OCI-LY1 (cell line): ENCODE results near the gene GRM2.

Experiments
- EZH2 ChIP-seq: fragments of 200-600 bp; sonication (generic), shearing (Covaris generic); IDR thresholded peaks from 2 replicates; pipeline ENCODE4 v1.8.0; 2017; ENCODE audit warnings: borderline replicate concordance, mixed run types, mild to moderate bottlenecking, antibody characterized with exemption, low read length, moderate library complexity, mixed read lengths
- TF ChIP-seq, protein P1 (sequence below): fragments of 200-600 bp; sonication (generic), shearing (Covaris generic); IDR thresholded peaks from 2 replicates; pipeline ENCODE4 v1.5.1; 2017; ENCODE audit warnings: mild to moderate bottlenecking, antibody characterized with exemption, low read length, moderate library complexity, mixed read lengths

DNA sequence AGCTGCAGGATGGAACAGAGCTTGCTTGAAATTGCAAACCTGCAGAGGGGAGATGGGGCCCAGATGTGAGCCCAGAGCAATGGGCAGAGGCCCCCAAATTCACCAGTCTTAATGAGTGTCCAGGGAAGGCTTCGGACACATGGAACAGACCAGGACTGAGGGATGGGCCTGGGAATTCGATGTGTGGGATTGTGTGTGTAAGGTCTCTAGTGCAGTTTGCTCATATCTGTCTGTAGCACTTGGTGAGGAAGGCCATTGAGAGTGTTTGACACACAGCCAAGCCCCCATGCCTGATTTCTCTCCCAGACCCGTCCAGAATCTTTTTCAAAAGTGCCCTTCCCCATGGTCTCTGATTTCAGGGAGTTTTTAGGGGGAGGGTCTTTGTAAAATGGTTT lies 18.7 kb upstream of the GRM2 start:
- TF ChIP-seq, protein P1, sequence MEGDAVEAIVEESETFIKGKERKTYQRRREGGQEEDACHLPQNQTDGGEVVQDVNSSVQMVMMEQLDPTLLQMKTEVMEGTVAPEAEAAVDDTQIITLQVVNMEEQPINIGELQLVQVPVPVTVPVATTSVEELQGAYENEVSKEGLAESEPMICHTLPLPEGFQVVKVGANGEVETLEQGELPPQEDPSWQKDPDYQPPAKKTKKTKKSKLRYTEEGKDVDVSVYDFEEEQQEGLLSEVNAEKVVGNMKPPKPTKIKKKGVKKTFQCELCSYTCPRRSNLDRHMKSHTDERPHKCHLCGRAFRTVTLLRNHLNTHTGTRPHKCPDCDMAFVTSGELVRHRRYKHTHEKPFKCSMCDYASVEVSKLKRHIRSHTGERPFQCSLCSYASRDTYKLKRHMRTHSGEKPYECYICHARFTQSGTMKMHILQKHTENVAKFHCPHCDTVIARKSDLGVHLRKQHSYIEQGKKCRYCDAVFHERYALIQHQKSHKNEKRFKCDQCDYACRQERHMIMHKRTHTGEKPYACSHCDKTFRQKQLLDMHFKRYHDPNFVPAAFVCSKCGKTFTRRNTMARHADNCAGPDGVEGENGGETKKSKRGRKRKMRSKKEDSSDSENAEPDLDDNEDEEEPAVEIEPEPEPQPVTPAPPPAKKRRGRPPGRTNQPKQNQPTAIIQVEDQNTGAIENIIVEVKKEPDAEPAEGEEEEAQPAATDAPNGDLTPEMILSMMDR = no peak
- no peak for TF ChIP-seq EZH2
